SK-N-SH (cell line): ENCODE measurements around the gene PSMB8. TPM values are rescaled to one million over a fixed set of nuclear protein-coding genes. Genes with fewer than 3 reads are reported as not detected.

Experiments used
- CTCF ChIA-PET: fragments of 300-600, 350-600 bp; formaldehyde crosslinking; extraction: SDS; loops from one replicate; lab custom pipeline; 2021; lab: Yijun Ruan, JAX
- POLR2A ChIA-PET: fragments of 350-600 bp; sonication (Branson Sonifier 250); formaldehyde crosslinking; extraction: SDS; loops from one replicate; lab custom pipeline; 2020; ENCODE audit warnings: antibody characterized with exemption, inconsistent platforms; lab: Yijun Ruan, JAX
- DNase-seq: peaks from one replicate; pipeline ENCODE4 v3.0.0; 2012
- H2AFZ ChIP-seq: fragments of 200-600 bp; sonication (generic); 2 replicates; pipeline ENCODE4 v1.8.1; 2016; ENCODE audit warnings: antibody characterized with exemption, mild to moderate bottlenecking, low read depth
- H3F3A ChIP-seq: fragments of 200-600 bp; sonication (generic); replicated peaks from 2 replicates; pipeline ENCODE3; 2016; ENCODE audit warnings: antibody characterized with exemption, mild to moderate bottlenecking; ENCODE audit not compliant: insufficient read depth
- H3K27ac ChIP-seq, 2 experiments: fragments of 200-500 bp in 1 of 2; fragments of 200-600 bp in 1 of 2; sonication (Bioruptor generic) in 1 of 2; sonication (generic), shearing (Covaris generic) in 1 of 2; 2 replicates each; pipeline versions ENCODE4 v1.5.1 to v1.6.1; 2014 to 2016; ENCODE audit warnings: low read depth in 2 of 2, inconsistent platforms in 1 of 2, low read length in 1 of 2, mild to moderate bottlenecking in 1 of 2, mixed read lengths in 1 of 2
- H3K27me3 ChIP-seq: fragments of 200-600 bp; sonication (generic), shearing (Covaris generic); 2 replicates; pipeline ENCODE4 v1.6.1; 2016; ENCODE audit warnings: mixed run types; ENCODE audit not compliant: insufficient read depth
- H3K36me3 ChIP-seq, 2 experiments: fragments of 200-500 bp in 1 of 2; fragments of 200-600 bp in 1 of 2; sonication (Bioruptor generic) in 1 of 2; sonication (generic) in 1 of 2; replicated peaks in 1 of 2; 2 replicates each; pipeline versions ENCODE3 to v1.5.1; 2014 to 2016; ENCODE audit warnings: low read length in 1 of 2, mild to moderate bottlenecking in 1 of 2; ENCODE audit not compliant: insufficient read depth in 2 of 2, control insufficient read depth in 1 of 2
- H3K4me1 ChIP-seq, 2 experiments: fragments of 200-500 bp in 1 of 2; fragments of 200-600 bp in 1 of 2; sonication (Bioruptor generic) in 1 of 2; sonication (generic), shearing (Covaris generic) in 1 of 2; 2 replicates each; pipeline versions ENCODE4 v1.5.1 to v1.6.1; 2014 to 2016; ENCODE audit warnings: low read depth in 1 of 2, low read length in 1 of 2, mixed run types in 1 of 2; ENCODE audit not compliant: insufficient read depth in 2 of 2, control insufficient read depth in 1 of 2
- H3K4me2 ChIP-seq: fragments of 200-600 bp; sonication (generic), shearing (Covaris generic); 2 replicates; pipeline ENCODE4 v1.6.1; 2017; ENCODE audit warnings: mixed run types
- H3K4me3 ChIP-seq, 2 experiments: fragments of 200-500 bp in 1 of 2; fragments of 200-600 bp in 1 of 2; sonication (Bioruptor generic) in 1 of 2; sonication (generic), shearing (Covaris generic) in 1 of 2; 2 replicates each; pipeline versions ENCODE4 v1.5.1 to v1.8.1; 2014 to 2016; ENCODE audit warnings: low read depth in 2 of 2, inconsistent platforms in 1 of 2, low read length in 1 of 2, mild to moderate bottlenecking in 1 of 2, mixed read lengths in 1 of 2, moderate library complexity in 1 of 2
- H3K79me2 ChIP-seq: fragments of 200-600 bp; sonication (generic); 2 replicates; pipeline ENCODE4 v1.8.1; 2017; ENCODE audit warnings: mild to moderate bottlenecking; ENCODE audit not compliant: insufficient read depth
- H3K9ac ChIP-seq: fragments of 200-600 bp; sonication (generic); 2 replicates; pipeline ENCODE4 v1.6.1; 2017; ENCODE audit warnings: mixed run types
- H3K9me2 ChIP-seq: fragments of 200-600 bp; sonication (generic); 2 replicates; pipeline ENCODE4 v1.6.1; 2017; ENCODE audit warnings: mixed run types
- H3K9me3 ChIP-seq: fragments of 200-600 bp; sonication (generic); 2 replicates; pipeline ENCODE4 v1.6.1; 2017; ENCODE audit warnings: mixed run types, mild to moderate bottlenecking, moderate library complexity
- H4K20me1 ChIP-seq: fragments of 200-600 bp; sonication (generic); 2 replicates; pipeline ENCODE4 v1.6.1; 2017; ENCODE audit warnings: mild to moderate bottlenecking, mixed run types; ENCODE audit not compliant: insufficient read depth
- EZH2phosphoT487 ChIP-seq: fragments of 200-600 bp; sonication (generic); IDR thresholded peaks from 2 replicates; pipeline ENCODE4 v1.6.1; 2017; ENCODE audit warnings: low read depth, mixed run types, mild to moderate bottlenecking, antibody characterized with exemption, moderate library complexity, borderline replicate concordance
- FOSL2 ChIP-seq: IDR thresholded peaks from 2 replicates; pipeline ENCODE4 v1.4.0; 2012; ENCODE audit warnings: low read depth, mild to moderate bottlenecking, moderate library complexity, borderline replicate concordance
- FOXJ3 ChIP-seq: sonication (generic); formaldehyde crosslinking; IDR thresholded peaks from 2 replicates; pipeline ENCODE4 v1.5.1; 2020; ENCODE audit warnings: mild to moderate bottlenecking, missing genetic modification reagents
- JUND ChIP-seq: IDR thresholded peaks from 2 replicates; pipeline ENCODE4 v1.4.0; 2012
- MEF2A ChIP-seq: IDR thresholded peaks from 2 replicates; pipeline ENCODE4 v1.4.0; 2012; ENCODE audit warnings: low read depth, borderline replicate concordance
- NFIC ChIP-seq: IDR thresholded peaks from 2 replicates; pipeline ENCODE4 v1.4.0; 2012; ENCODE audit warnings: borderline replicate concordance
- POLR2AphosphoS5 ChIP-seq: IDR thresholded peaks from 2 replicates; pipeline ENCODE4 v1.6.1; 2012; ENCODE audit warnings: low read depth, low read length
- RCOR1 ChIP-seq: fragments of 150-350 bp; IDR thresholded peaks from 2 replicates; pipeline ENCODE4 v1.6.1; 2017; ENCODE audit warnings: antibody characterized with exemption, low read length
- RFX5 ChIP-seq: IDR thresholded peaks from 2 replicates; pipeline ENCODE4 v1.6.1; 2012; ENCODE audit warnings: mild to moderate bottlenecking, improper control_type of control experiment, low read length
- RXRA ChIP-seq: IDR thresholded peaks from 2 replicates; pipeline ENCODE4 v1.4.0; 2012; ENCODE audit warnings: low read depth, mild to moderate bottlenecking, borderline replicate concordance
- TEAD4 ChIP-seq: IDR thresholded peaks from 2 replicates; pipeline ENCODE4 v1.4.0; 2012; ENCODE audit warnings: mild to moderate bottlenecking, borderline replicate concordance; ENCODE audit not compliant: insufficient read depth
- YY1 ChIP-seq: IDR thresholded peaks from 2 replicates; pipeline ENCODE4 v1.4.0; 2012; ENCODE audit warnings: low read depth, mild to moderate bottlenecking
- WGBS: methylation state at CpG from one replicate; pipeline ENCODE4 v1.1.6; 2017; ENCODE audit warnings: low lambda C conversion rate; 5-methylcytosine and 5-hydroxymethylcytosine counted together
- polyA plus RNA-seq, 3 experiments: library from polyadenylated mRNA; depleted of rRNA; stranded (reverse); fragments of >200 nt; gene quantifications; 2 replicates each; pipeline ENCODE4 v1.2.3, GENCODE V29; 2012
- TF ChIP-seq, protein P1 (sequence below): fragments of 150-350 bp; IDR thresholded peaks from 2 replicates; pipeline ENCODE4 v1.6.1; 2017; ENCODE audit warnings: antibody characterized with exemption, low read length, low read depth, borderline replicate concordance
- TF ChIP-seq, protein P2 (sequence below): IDR thresholded peaks from 2 replicates; pipeline ENCODE4 v1.6.1; 2012; ENCODE audit warnings: mild to moderate bottlenecking, low read depth, low read length, moderate library complexity
- TF ChIP-seq, protein P3 (sequence below): fragments of 150-350 bp; IDR thresholded peaks from 2 replicates; pipeline ENCODE4 v1.6.1; 2016; ENCODE audit warnings: mild to moderate bottlenecking, low read depth, low read length

Gene PSMB8
- polyA plus RNA-seq, 1 of the 3 experiments (the other 2 are of a cell fraction) = 52.8 TPM

DNA sequence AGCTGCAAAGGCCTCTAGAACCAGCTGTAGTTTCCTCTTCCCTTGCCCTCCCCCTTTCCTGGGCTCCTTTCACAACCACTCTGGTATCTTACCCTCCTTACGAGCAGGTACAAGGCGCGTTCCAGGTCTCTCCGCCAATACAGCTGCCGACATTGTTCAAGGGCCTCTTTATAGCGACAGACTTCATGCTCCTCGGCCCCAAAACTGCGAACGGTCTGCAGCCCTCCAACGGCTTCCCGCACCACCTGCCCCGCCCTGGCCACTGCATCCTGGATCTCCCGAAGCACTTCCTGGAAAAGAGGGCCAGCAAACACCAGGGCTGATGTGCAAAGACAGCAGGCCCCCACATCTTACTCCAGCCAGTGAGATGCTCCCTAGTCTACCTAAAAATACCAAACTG, 11.3 kb downstream of the PSMB8 start:
- Histone ChIP-seq H3K4me3 (no peak overlapping the region), H3K27me3 (no peaks in the 10 kb centered on the region)
- WGBS = 97% methylated on average over 13 of the region's 13 CpGs

DNA sequence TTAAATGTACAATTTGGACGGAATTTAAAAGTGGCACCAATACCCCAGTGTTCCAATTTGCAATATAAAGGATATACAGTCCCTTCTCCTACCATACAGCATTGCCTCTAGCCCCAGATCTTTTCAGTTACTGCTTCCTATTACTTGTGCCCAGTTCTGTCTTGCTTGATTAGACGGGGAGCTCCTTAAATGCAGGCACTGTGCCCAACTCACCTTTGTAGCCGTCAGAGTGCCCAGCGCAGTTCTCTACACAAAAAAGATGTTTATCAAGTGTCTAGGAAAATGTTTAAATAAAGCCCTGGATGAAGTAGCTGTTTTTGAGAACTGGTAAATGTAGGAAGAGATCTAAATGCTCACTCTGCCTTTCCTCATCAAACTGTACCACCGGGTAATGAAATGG, 12.9 kb downstream of the PSMB8 start:
- Histone ChIP-seq H3K27me3 (no peaks in the 10 kb centered on the region), H2AFZ (no peak overlapping the region), H3K79me2 (no peaks in the 10 kb centered on the region), H3K9ac (no peak overlapping the region), H3K4me1 (no peaks in the 10 kb centered on the region), H3K9me3 (no peaks in the 10 kb centered on the region), H3K9me2 (no peaks in the 10 kb centered on the region), H3F3A (no peaks in the 10 kb centered on the region), H3K4me3 (no peak overlapping the region), H3K27ac (no peak overlapping the region), H3K4me2 (no peak overlapping the region), H4K20me1 (no peaks in the 10 kb centered on the region), H3K36me3 (peaks cover 8 to 20% of the 10 kb centered on the region in 2 experiments)
- 84% methylated on average over 5 of the region's 5 CpGs for WGBS
- CTCF ChIA-PET = interaction anchor here (0.9 to 1.2 kb wide), 4 partner anchors 9 to 184 kb away, joined by 3 to 5 read pairs (median 4); partner anchors contain the start of genes PSMB9 and TAP1
- POLR2A ChIA-PET = no interaction called here
- no peak for DNase-seq
- TF ChIP-seq TEAD4 (no peak), YY1 (no peak), RXRA (no peak), RCOR1 (no peak), POLR2AphosphoS5 (no peak), EZH2phosphoT487 (no peak), JUND (no peak), FOSL2 (no peak), FOXJ3 (CRISPR knock-in tag) (no peak), MEF2A (no peak), NFIC (no peak)
- TF ChIP-seq, protein P1, sequence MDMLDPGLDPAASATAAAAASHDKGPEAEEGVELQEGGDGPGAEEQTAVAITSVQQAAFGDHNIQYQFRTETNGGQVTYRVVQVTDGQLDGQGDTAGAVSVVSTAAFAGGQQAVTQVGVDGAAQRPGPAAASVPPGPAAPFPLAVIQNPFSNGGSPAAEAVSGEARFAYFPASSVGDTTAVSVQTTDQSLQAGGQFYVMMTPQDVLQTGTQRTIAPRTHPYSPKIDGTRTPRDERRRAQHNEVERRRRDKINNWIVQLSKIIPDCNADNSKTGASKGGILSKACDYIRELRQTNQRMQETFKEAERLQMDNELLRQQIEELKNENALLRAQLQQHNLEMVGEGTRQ = no peak
- TF ChIP-seq, protein P2, sequence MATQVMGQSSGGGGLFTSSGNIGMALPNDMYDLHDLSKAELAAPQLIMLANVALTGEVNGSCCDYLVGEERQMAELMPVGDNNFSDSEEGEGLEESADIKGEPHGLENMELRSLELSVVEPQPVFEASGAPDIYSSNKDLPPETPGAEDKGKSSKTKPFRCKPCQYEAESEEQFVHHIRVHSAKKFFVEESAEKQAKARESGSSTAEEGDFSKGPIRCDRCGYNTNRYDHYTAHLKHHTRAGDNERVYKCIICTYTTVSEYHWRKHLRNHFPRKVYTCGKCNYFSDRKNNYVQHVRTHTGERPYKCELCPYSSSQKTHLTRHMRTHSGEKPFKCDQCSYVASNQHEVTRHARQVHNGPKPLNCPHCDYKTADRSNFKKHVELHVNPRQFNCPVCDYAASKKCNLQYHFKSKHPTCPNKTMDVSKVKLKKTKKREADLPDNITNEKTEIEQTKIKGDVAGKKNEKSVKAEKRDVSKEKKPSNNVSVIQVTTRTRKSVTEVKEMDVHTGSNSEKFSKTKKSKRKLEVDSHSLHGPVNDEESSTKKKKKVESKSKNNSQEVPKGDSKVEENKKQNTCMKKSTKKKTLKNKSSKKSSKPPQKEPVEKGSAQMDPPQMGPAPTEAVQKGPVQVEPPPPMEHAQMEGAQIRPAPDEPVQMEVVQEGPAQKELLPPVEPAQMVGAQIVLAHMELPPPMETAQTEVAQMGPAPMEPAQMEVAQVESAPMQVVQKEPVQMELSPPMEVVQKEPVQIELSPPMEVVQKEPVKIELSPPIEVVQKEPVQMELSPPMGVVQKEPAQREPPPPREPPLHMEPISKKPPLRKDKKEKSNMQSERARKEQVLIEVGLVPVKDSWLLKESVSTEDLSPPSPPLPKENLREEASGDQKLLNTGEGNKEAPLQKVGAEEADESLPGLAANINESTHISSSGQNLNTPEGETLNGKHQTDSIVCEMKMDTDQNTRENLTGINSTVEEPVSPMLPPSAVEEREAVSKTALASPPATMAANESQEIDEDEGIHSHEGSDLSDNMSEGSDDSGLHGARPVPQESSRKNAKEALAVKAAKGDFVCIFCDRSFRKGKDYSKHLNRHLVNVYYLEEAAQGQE = no peak
- TF ChIP-seq, protein P3, sequence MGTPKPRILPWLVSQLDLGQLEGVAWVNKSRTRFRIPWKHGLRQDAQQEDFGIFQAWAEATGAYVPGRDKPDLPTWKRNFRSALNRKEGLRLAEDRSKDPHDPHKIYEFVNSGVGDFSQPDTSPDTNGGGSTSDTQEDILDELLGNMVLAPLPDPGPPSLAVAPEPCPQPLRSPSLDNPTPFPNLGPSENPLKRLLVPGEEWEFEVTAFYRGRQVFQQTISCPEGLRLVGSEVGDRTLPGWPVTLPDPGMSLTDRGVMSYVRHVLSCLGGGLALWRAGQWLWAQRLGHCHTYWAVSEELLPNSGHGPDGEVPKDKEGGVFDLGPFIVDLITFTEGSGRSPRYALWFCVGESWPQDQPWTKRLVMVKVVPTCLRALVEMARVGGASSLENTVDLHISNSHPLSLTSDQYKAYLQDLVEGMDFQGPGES = no peak

More for the DNA sequence above, 11.3 kb downstream of the PSMB8 start:
- Histone ChIP-seq H3K79me2 (no peaks in the 10 kb centered on the region), H3K4me1 (peaks cover 0 to 2% of the 10 kb centered on the region in 2 experiments; a peak in 1 of 4 replicates), H3K36me3 (peaks cover 8 to 20% of the 10 kb centered on the region in 2 experiments), H3K27ac (no peak overlapping the region), H3K9me2 (no peaks in the 10 kb centered on the region), H3F3A (no peaks in the 10 kb centered on the region), H3K4me2 (no peak overlapping the region), H2AFZ (no peak overlapping the region), H3K9ac (no peak overlapping the region), H4K20me1 (no peaks in the 10 kb centered on the region), H3K9me3 (no peaks in the 10 kb centered on the region)
- TF ChIP-seq RFX5 = no peak
- POLR2A ChIA-PET = no interaction called here
- CTCF ChIA-PET = interaction anchor here (0.5 to 3.2 kb wide), 4 partner anchors 10 to 116 kb away, joined by 3 to 20 read pairs (median 5); partner anchors contain the start of genes PSMB9 and TAP1
- DNase-seq = no peak
